ENCODE data around the gene HK3.

The HK3 gene

GRCh38 chr5:176859916-176860315 is 39.2 kb downstream of the HK3 start:
- TF ChIP-seq CTCF (IDR thresholded peaks at IDR 0.05; ENCODE audit: borderline replicate concordance, control extremely low read depth, extremely low read depth, insufficient read depth, missing control alignments) = no peak
- no peak for DNase-seq (ENCODE audit: low spot score)
- in situ Hi-C loops (cut with MboI; ENCODE audit: low sequenced_read_pairs, unreplicated experiment) = no loop called here

- no peak for TF ChIP-seq CTCF (IDR thresholded peaks at IDR 0.05; ENCODE audit: borderline replicate concordance, control extremely low read depth, extremely low read depth, insufficient read depth, missing control alignments)
- DNase-seq (ENCODE audit: low spot score) = no peak
- in situ Hi-C loops (cut with MboI; ENCODE audit: low sequenced_read_pairs, unreplicated experiment) = no loop called here
Observed at GRCh38 chr5:176857894-176858273, 41.3 kb downstream of the HK3 start.

- in situ Hi-C loops (cut with MboI; ENCODE audit: low sequenced_read_pairs, unreplicated experiment) = no loop called here
- TF ChIP-seq CTCF (IDR thresholded peaks at IDR 0.05; ENCODE audit: borderline replicate concordance, control extremely low read depth, extremely low read depth, insufficient read depth, missing control alignments) = no peak
- DNase-seq (ENCODE audit: low spot score) = no peak
Observed at GRCh38 chr5:176857216-176857893, 41.8 kb downstream of the HK3 start.

- in situ Hi-C loops (cut with MboI; ENCODE audit: low sequenced_read_pairs, unreplicated experiment) = no loop called here
Observed at GRCh38 chr5:176856746-176857145, 42.4 kb downstream of the HK3 start.

GRCh38 chr5:176855598-176855997 is 43.5 kb downstream of the HK3 start:
- TF ChIP-seq CTCF (IDR thresholded peaks at IDR 0.05; ENCODE audit: borderline replicate concordance, control extremely low read depth, extremely low read depth, insufficient read depth, missing control alignments) = no peak
- DNase-seq (ENCODE audit: low spot score) = no peak
- in situ Hi-C loops (cut with MboI; ENCODE audit: low sequenced_read_pairs, unreplicated experiment) = no loop called here

More at GRCh38 chr5:176856746-176857145, 42.4 kb downstream of the HK3 start:
- TF ChIP-seq CTCF (IDR thresholded peaks at IDR 0.05; ENCODE audit: borderline replicate concordance, control extremely low read depth, extremely low read depth, insufficient read depth, missing control alignments) = no peak
- no peak for DNase-seq (ENCODE audit: low spot score)

GRCh38 chr5:176854164-176854563 is 45.0 kb downstream of the HK3 start:
- TF ChIP-seq CTCF (IDR thresholded peaks at IDR 0.05; ENCODE audit: borderline replicate concordance, control extremely low read depth, extremely low read depth, insufficient read depth, missing control alignments) = no peak
- in situ Hi-C loops (cut with MboI; ENCODE audit: low sequenced_read_pairs, unreplicated experiment) = no loop called here
- no peak for DNase-seq (ENCODE audit: low spot score)

All from GM13976 (cell line).